Esophagus squamous epithelium (tissue), 5 donors: ENCODE data around the gene GRK6. TPM values are rescaled to one million over a fixed set of nuclear protein-coding genes. Genes with fewer than 3 reads are reported as not detected.

Experiments used
- DNase-seq: peaks from one replicate; lab custom pipeline; 2025; lab: John Stamatoyannopoulos, UW
- H3K27ac ChIP-seq, 4 donors: fragments of 200-600 bp; sonication (generic); one replicate each; pipeline ENCODE4 v1.5.1; 2016 to 2019; ENCODE audit warnings: mild to moderate bottlenecking in 1 of 4
- H3K27me3 ChIP-seq, 4 donors: fragments of 200-600 bp; sonication (generic); 1 replicate in 3 of 4; 2 replicates in 1 of 4; pipeline versions ENCODE4 v1.5.1 to v1.6.0; 2017 to 2021; ENCODE audit warnings: antibody characterized with exemption in 1 of 4
- H3K36me3 ChIP-seq, 3 donors: fragments of 200-600 bp; sonication (generic); one replicate each; pipeline ENCODE4 v1.5.1; 2016 to 2019
- H3K4me1 ChIP-seq, 3 donors: fragments of 200-600 bp; sonication (generic); one replicate each; pipeline ENCODE4 v1.5.1; 2017 to 2019
- H3K4me3 ChIP-seq, 4 donors: fragments of 200-600 bp; sonication (generic); 1 replicate in 3 of 4; 2 replicates in 1 of 4; pipeline ENCODE4 v1.5.1; 2016 to 2019; ENCODE audit warnings: mild to moderate bottlenecking in 2 of 4, moderate library complexity in 1 of 4
- H3K9me3 ChIP-seq, 3 donors: fragments of 200-600 bp; sonication (generic); one replicate each; pipeline ENCODE4 v1.5.1; 2016 to 2019
- CTCF ChIP-seq, 6 experiments: fragments of 450-650 bp in 4 of 6; fragments of 200-600 bp in 2 of 6; sonication (generic) in 2 of 6; IDR thresholded peaks; one replicate each; pipeline ENCODE4 v1.5.1; 2016 to 2019; ENCODE audit warnings: antibody characterized with exemption in 6 of 6, mild to moderate bottlenecking in 4 of 6, moderate library complexity in 4 of 6
- POLR2A ChIP-seq, 4 donors: fragments of 450-650 bp; IDR thresholded peaks; one replicate each; pipeline ENCODE4 v1.6.1; 2017; ENCODE audit warnings: antibody characterized with exemption in 4 of 4, mild to moderate bottlenecking in 4 of 4, moderate library complexity in 3 of 4
- WGBS, 2 donors: methylation state at CpG; one replicate each; pipeline ENCODE4 v1.1.5; 2018; 5-methylcytosine and 5-hydroxymethylcytosine counted together
- intact Hi-C: fragments of 100-400 bp; cut with DNase I; formaldehyde crosslinking; loops from one replicate; pipeline ENCODE4 v1.15.0; 2022
- total RNA-seq, 4 donors: library from RNA; depleted of rRNA; stranded (reverse); fragments of >200 nt; gene quantifications; one replicate each; pipeline ENCODE4 v1.1.0, GENCODE V29; 2016
- donor health status: DM: yes; HTN: yes; CAD: no.

Gene GRK6
- total RNA-seq, 4 donors from 2014 or later: 24.6 to 39.7 (median 29.5) TPM

- peak overlapping the region in 1 of 4 donors; percentile 6 for H3K4me3 ChIP-seq
These were observed 5.8 kb downstream of the GRK6 start for GRCh38 chr5:177432143-177432838.

GRCh38 chr5:177432839-177433657 is 6.6 kb downstream of the GRK6 start:
- no peaks in the 10 kb centered on the region for H3K27me3 ChIP-seq
- no peak for DNase-seq
- peak overlapping the region in 2 of 4 donors; percentile 77 to 94 for H3K27ac ChIP-seq
- WGBS, 2 donors: 90 to 95% methylated on average over 6 to 17 of the region's 25 CpGs
- H3K36me3 ChIP-seq: peaks cover 46 to 74% (median 49%) of the 10 kb centered on the region in 3 donors
- H3K9me3 ChIP-seq: no peaks in the 10 kb centered on the region
- intact Hi-C loops: no loop called here
- no peak overlapping the region for H3K4me3 ChIP-seq
- peaks cover 40 to 62% (median 49%) of the 10 kb centered on the region in 3 donors for H3K4me1 ChIP-seq
- TF ChIP-seq CTCF (IDR thresholded peaks at IDR 0.05) (no peak), POLR2A (IDR thresholded peaks at IDR 0.05) (no peak)

More at GRCh38 chr5:177432143-177432838, 5.8 kb downstream of the GRK6 start:
- TF ChIP-seq POLR2A (IDR thresholded peaks at IDR 0.05): no peak
- no peak for TF ChIP-seq CTCF (IDR thresholded peaks at IDR 0.05)
- peak overlapping the region; percentile 65 to 98 (median 86) for H3K27ac ChIP-seq
- peaks cover 48 to 69% (median 56%) of the 10 kb centered on the region in 3 donors for H3K4me1 ChIP-seq
- no peak for DNase-seq
- H3K27me3 ChIP-seq: no peaks in the 10 kb centered on the region
- H3K9me3 ChIP-seq: no peaks in the 10 kb centered on the region
- H3K36me3 ChIP-seq: peaks cover 46 to 67% (median 49%) of the 10 kb centered on the region in 3 donors
- 87 to 100% methylated on average over 2 to 6 of the region's 18 CpGs for WGBS, 2 donors
- intact Hi-C loops: no loop called here

- TF ChIP-seq POLR2A (IDR thresholded peaks at IDR 0.05): no peak
- TF ChIP-seq CTCF (IDR thresholded peaks at IDR 0.05): no peak
- no peak for DNase-seq
- H3K9me3 ChIP-seq: no peaks in the 10 kb centered on the region
- peaks cover 34 to 55% (median 42%) of the 10 kb centered on the region in 3 donors for H3K4me1 ChIP-seq
- no peak overlapping the region for H3K4me3 ChIP-seq
- peaks cover 46 to 81% (median 49%) of the 10 kb centered on the region in 3 donors for H3K36me3 ChIP-seq
- WGBS, 2 donors: 43 to 74% methylated on average over 3 to 13 of the region's 29 CpGs
- no peaks in the 10 kb centered on the region for H3K27me3 ChIP-seq
- H3K27ac ChIP-seq: peak overlapping the region in 2 of 4 donors; percentile 1 to 94
- intact Hi-C loops: no loop called here
These were observed 7.3 kb downstream of the GRK6 start for GRCh38 chr5:177433658-177434217.

GRCh38 chr5:177434437-177434836 is 8.0 kb downstream of the GRK6 start:
- 88% methylated on average over 3 of the region's 8 CpGs; no CpG with 5 or more reads in 1 of the 2 donors for WGBS, 2 donors
- no peak overlapping the region for H3K4me3 ChIP-seq

More at GRCh38 chr5:177434437-177434836, 8.0 kb downstream of the GRK6 start:
- intact Hi-C loops: no loop called here
- no peak for DNase-seq
- no peaks in the 10 kb centered on the region for H3K9me3 ChIP-seq
- H3K4me1 ChIP-seq: peaks cover 28 to 48% (median 35%) of the 10 kb centered on the region in 3 donors
- TF ChIP-seq CTCF (IDR thresholded peaks at IDR 0.05): no peak
- no peak for TF ChIP-seq POLR2A (IDR thresholded peaks at IDR 0.05)
- H3K27ac ChIP-seq: peak overlapping the region in 1 of 4 donors; percentile 94
- H3K36me3 ChIP-seq: peaks cover 46 to 83% (median 49%) of the 10 kb centered on the region in 3 donors
- H3K27me3 ChIP-seq: no peaks in the 10 kb centered on the region
